HEK293 (cell line): ENCODE data around the gene WDR20.

Experiments
- ATF2 ChIP-seq: fragments of 450-650 bp; formaldehyde crosslinking; IDR thresholded peaks from 2 replicates; pipeline ENCODE4 v1.5.1; 2016; ENCODE audit warnings: missing biosample characterization, missing genetic modification characterization, low read depth
- BCL6B ChIP-seq: fragments of 450-650 bp; formaldehyde crosslinking; IDR thresholded peaks from 2 replicates; pipeline ENCODE4 v1.5.1; 2017; ENCODE audit warnings: missing biosample characterization, missing genetic modification characterization
- CTCF ChIP-seq: fragments of 450-650 bp; formaldehyde crosslinking; IDR thresholded peaks from 2 replicates; pipeline ENCODE4 v1.5.1; 2016; ENCODE audit warnings: missing biosample characterization, missing genetic modification characterization
- HOXC10 ChIP-seq: sonication (generic); formaldehyde crosslinking; IDR thresholded peaks from 2 replicates; pipeline ENCODE4 v1.8.1; 2023; ENCODE audit warnings: mild to moderate bottlenecking, missing genetic modification reagents
- REST ChIP-seq: fragments of 450-650 bp; formaldehyde crosslinking; IDR thresholded peaks from 2 replicates; pipeline ENCODE4 v1.5.1; 2016; ENCODE audit warnings: missing biosample characterization, missing genetic modification characterization
- YY1 ChIP-seq: fragments of 450-650 bp; formaldehyde crosslinking; IDR thresholded peaks from 2 replicates; pipeline ENCODE4 v1.5.1; 2018; ENCODE audit warnings: missing biosample characterization, missing genetic modification characterization
- ZBTB17 ChIP-seq: fragments of 450-650 bp; formaldehyde crosslinking; IDR thresholded peaks from 2 replicates; pipeline ENCODE4 v1.5.1; 2016; ENCODE audit warnings: missing biosample characterization, missing genetic modification characterization
- ZFP37 ChIP-seq: fragments of 450-650 bp; formaldehyde crosslinking; IDR thresholded peaks from 2 replicates; pipeline ENCODE4 v1.5.1; 2016; ENCODE audit warnings: missing biosample characterization, missing genetic modification characterization
- ZNF585B ChIP-seq: fragments of 450-650 bp; formaldehyde crosslinking; IDR thresholded peaks from 2 replicates; pipeline ENCODE4 v1.5.1; 2016; ENCODE audit warnings: missing biosample characterization, missing genetic modification characterization
- ZNF777 ChIP-seq: fragments of 450-650 bp; formaldehyde crosslinking; IDR thresholded peaks from 2 replicates; pipeline ENCODE4 v1.5.1; 2017; ENCODE audit warnings: missing biosample characterization, missing genetic modification characterization, borderline replicate concordance
- ZNF785 ChIP-seq: fragments of 450-650 bp; formaldehyde crosslinking; IDR thresholded peaks from 2 replicates; pipeline ENCODE4 v1.5.1; 2016; ENCODE audit warnings: missing biosample characterization, missing genetic modification characterization

GRCh38 chr14:102248121-102248520, 108.4 kb downstream of the WDR20 start:
- TF ChIP-seq YY1: no peak
- no peak for TF ChIP-seq CTCF (tag by site-specific recombination)
- TF ChIP-seq REST (tag by site-specific recombination): no peak
- TF ChIP-seq ATF2 (tag by site-specific recombination): no peak
- TF ChIP-seq ZNF585B (tag by site-specific recombination): no peak
- TF ChIP-seq HOXC10 (CRISPR knock-in tag): no peak
- TF ChIP-seq ZBTB17: no peak
- no peak for TF ChIP-seq ZFP37 (tag by site-specific recombination)
- no peak for TF ChIP-seq ZNF785 (tag by site-specific recombination)
- TF ChIP-seq ZNF777 (tag by site-specific recombination): no peak
- TF ChIP-seq BCL6B (tag by site-specific recombination): no peak
